CD4-positive, alpha-beta T cell (primary cell): ENCODE results near the gene BEND5. TPM values are rescaled to one million over a fixed set of nuclear protein-coding genes. Genes with fewer than 3 reads are reported as not detected.

Source experiments
- ATAC-seq: fragments of 200-7000 bp; cut with Tn5 transposase; one replicate; pipeline ENCODE4 v1.10.0; 2022; ENCODE audit warnings: mild to moderate bottlenecking; ENCODE audit not compliant: poor library complexity
- CTCF ChIA-PET: fragments of 350-600 bp; sonication (Branson Sonifier 250); formaldehyde crosslinking; loops from one replicate; lab custom pipeline; 2021; ENCODE audit warnings: antibody characterized with exemption, inconsistent platforms; lab: Charles Lee
- POLR2A ChIA-PET: fragments of 350-600 bp; sonication (Branson Sonifier 250); formaldehyde crosslinking; loops from one replicate; lab custom pipeline; 2021; ENCODE audit warnings: antibody characterized with exemption, inconsistent platforms; lab: Charles Lee
- DNase-seq, 14 experiments: peaks; one replicate each; pipeline ENCODE4 v3.0.0-alpha.2; 2013 to 2020; ENCODE audit warnings: mixed read lengths in 2 of 14
- H3K27ac ChIP-seq, 2 donors: one replicate each; pipeline versions ENCODE4 v1.5.1 to v1.7.0; 2013; ENCODE audit warnings: low read length in 2 of 2, low read depth in 1 of 2, mild to moderate bottlenecking in 1 of 2
- H3K27me3 ChIP-seq, 2 experiments: 1 replicate in 1 of 2; 2 replicates in 1 of 2; pipeline versions ENCODE4 v1.6.1 to v1.7.0; 2013; ENCODE audit warnings: low read length in 2 of 2, control low read depth in 1 of 2, mild to moderate bottlenecking in 1 of 2, moderate library complexity in 1 of 2; ENCODE audit not compliant: insufficient read depth in 2 of 2, control insufficient read depth in 1 of 2
- H3K36me3 ChIP-seq: one replicate; pipeline ENCODE4 v1.6.1; 2013; ENCODE audit warnings: low read length, control low read depth; ENCODE audit not compliant: insufficient read depth
- H3K4me1 ChIP-seq: one replicate; pipeline ENCODE4 v1.6.1; 2013; ENCODE audit warnings: low read length, control low read depth; ENCODE audit not compliant: insufficient read depth
- H3K4me3 ChIP-seq: one replicate; pipeline ENCODE4 v1.5.1; 2013; ENCODE audit warnings: mild to moderate bottlenecking, low read length, moderate library complexity
- H3K9me3 ChIP-seq, 2 experiments: 1 replicate in 1 of 2; 2 replicates in 1 of 2; pipeline versions ENCODE4 v1.6.1 to v1.7.0; 2013; ENCODE audit warnings: low read length in 2 of 2, mild to moderate bottlenecking in 2 of 2, control low read depth in 1 of 2, moderate library complexity in 1 of 2; ENCODE audit not compliant: control insufficient read depth in 1 of 2, insufficient read depth in 1 of 2
- H3K27ac Mint-ChIP-seq: one replicate; pipeline ENCODE4 v1.8.0; 2020; ENCODE audit warnings: mixed read lengths
- H3K27me3 Mint-ChIP-seq: one replicate; pipeline ENCODE4 v1.8.0; 2021; ENCODE audit warnings: mixed read lengths
- H3K36me3 Mint-ChIP-seq: one replicate; pipeline ENCODE4 v1.8.0; 2021; ENCODE audit warnings: low read depth, mixed read lengths
- H3K4me1 Mint-ChIP-seq: one replicate; pipeline ENCODE4 v1.8.0; 2021; ENCODE audit warnings: low read depth, mixed read lengths
- H3K4me3 Mint-ChIP-seq: one replicate; pipeline ENCODE4 v1.8.0; 2020; ENCODE audit warnings: mild to moderate bottlenecking, mixed read lengths
- H3K9me3 Mint-ChIP-seq: one replicate; pipeline ENCODE4 v1.8.0; 2020; ENCODE audit warnings: mixed read lengths
- intact Hi-C, 2 experiments: fragments of 100-400 bp; cut with DNase I in 1 of 2; cut with micrococcal nuclease in 1 of 2; formaldehyde crosslinking; loops; one replicate each; pipeline versions ENCODE4 v1.15.1 to v1.9.0; 2023 to 2025; cut with DNase I, micrococcal nuclease
- total RNA-seq, 174 experiments: library from RNA in 2 of 174; stranded (reverse) in 2 of 174; gene quantifications; one replicate each; pipeline ENCODE4 v1.2.3 and lab custom pipeline; 2021 to 2026
- TF ChIP-seq, protein P1 (sequence below): fragments of 200-600 bp; IDR thresholded peaks from one replicate; pipeline ENCODE4 v1.8.0; 2022; ENCODE audit warnings: antibody characterized with exemption, mild to moderate bottlenecking

BEND5 gene
- total RNA-seq, 2 experiments from 2014 or later = 5.6 to 5.7 TPM

DNA sequence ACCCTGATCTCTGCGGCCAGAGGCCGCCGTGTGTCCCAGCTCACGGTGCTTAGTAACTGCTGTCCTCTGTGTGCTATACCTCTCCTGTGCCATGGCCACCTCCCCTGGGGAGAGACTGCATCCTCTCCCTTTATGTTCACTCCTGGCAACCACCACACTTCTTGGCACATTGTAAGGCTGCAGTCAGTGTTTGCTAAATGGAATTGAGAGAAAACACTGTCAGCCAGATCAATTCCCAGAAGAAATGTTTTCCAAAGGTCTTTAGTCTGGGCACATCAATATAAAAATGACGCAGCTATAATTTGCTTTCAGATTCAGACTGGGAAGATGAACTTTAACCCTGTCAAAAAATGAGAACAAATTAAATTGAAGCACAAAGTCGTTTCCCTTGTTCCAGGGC lies 96.8 kb downstream of the BEND5 start:
- Mint-ChIP-seq H3K4me3 (no peak overlapping the region), H3K27ac (no peak overlapping the region), H3K9me3 (no peaks in the 10 kb centered on the region), H3K36me3 (no peaks in the 10 kb centered on the region), H3K4me1 (no peaks in the 10 kb centered on the region), H3K27me3 (peaks cover 14% of the 10 kb centered on the region)
- H3K27ac ChIP-seq = no peak overlapping the region
- ATAC-seq (no peak), DNase-seq (no peak)
- ChIA-PET POLR2A (no interaction called here), CTCF (no interaction called here)
- TF ChIP-seq, protein P1, sequence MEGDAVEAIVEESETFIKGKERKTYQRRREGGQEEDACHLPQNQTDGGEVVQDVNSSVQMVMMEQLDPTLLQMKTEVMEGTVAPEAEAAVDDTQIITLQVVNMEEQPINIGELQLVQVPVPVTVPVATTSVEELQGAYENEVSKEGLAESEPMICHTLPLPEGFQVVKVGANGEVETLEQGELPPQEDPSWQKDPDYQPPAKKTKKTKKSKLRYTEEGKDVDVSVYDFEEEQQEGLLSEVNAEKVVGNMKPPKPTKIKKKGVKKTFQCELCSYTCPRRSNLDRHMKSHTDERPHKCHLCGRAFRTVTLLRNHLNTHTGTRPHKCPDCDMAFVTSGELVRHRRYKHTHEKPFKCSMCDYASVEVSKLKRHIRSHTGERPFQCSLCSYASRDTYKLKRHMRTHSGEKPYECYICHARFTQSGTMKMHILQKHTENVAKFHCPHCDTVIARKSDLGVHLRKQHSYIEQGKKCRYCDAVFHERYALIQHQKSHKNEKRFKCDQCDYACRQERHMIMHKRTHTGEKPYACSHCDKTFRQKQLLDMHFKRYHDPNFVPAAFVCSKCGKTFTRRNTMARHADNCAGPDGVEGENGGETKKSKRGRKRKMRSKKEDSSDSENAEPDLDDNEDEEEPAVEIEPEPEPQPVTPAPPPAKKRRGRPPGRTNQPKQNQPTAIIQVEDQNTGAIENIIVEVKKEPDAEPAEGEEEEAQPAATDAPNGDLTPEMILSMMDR = no peak
- no peaks in the 10 kb centered on the region for H3K36me3 ChIP-seq
- H3K4me1 ChIP-seq = no peaks in the 10 kb centered on the region
- no peak overlapping the region for H3K4me3 ChIP-seq
- peaks cover 0 to 3% of the 10 kb centered on the region in 2 experiments for H3K27me3 ChIP-seq
- intact Hi-C loops = loop anchor here in 1 of 2 experiments (5.0 to 10.0 kb wide), 2 partner anchors 137 to 1665 kb away; no protein-coding TSS in a partner anchor
- H3K9me3 ChIP-seq = no peaks in the 10 kb centered on the region

DNA sequence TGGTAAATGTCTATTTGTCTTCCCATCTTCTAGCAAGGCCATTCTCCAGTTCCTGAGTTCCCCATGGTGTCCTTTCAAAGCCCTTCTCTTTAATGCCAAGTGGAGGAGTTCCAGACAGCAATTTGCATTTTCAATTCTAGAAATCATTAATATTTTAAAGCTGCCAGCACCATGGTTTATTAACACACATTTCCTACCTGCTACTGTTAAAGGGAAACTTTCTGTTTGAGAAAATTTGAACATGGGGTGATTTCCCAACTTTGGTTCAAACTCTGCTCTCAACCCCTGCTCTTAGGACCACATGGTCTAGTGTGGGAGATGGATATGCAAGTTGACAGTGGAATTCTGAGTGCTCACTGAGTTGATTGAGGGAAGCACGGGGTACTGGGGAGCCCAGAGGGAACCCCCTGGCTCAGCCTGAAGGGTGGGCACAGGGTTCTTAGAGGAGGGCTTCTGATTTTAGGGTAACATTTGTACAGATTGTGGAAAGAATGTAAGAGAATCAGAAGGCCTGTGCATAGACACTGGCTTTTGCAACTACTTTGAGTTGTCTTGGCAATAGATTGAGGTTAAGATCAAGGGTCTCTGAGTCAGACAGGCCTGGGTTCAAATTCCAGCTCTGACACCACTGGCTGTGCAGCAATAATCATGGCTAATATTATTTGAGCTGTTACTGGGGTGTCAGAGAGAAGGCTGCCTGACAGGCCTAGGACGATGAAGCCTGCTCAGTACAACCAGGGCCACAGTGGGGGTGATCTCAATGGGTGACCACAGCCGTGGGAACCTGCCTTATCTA lies 97.8 kb downstream of the BEND5 start:
- no peak for ATAC-seq
- H3K4me1 ChIP-seq = no peaks in the 10 kb centered on the region
- DNase-seq = no peak
- ChIA-PET CTCF (no interaction called here), POLR2A (no interaction called here)
- peaks cover 0 to 6% of the 10 kb centered on the region in 2 experiments for H3K27me3 ChIP-seq
- H3K36me3 ChIP-seq = no peaks in the 10 kb centered on the region
- intact Hi-C loops = loop anchor here in 1 of 2 experiments (5.0 to 10.0 kb wide), 2 partner anchors 138 to 1666 kb away; no protein-coding TSS in a partner anchor
- H3K27ac Mint-ChIP-seq = no peak overlapping the region
- H3K36me3 Mint-ChIP-seq = no peaks in the 10 kb centered on the region
- H3K9me3 ChIP-seq = no peaks in the 10 kb centered on the region
- no peak overlapping the region for H3K27ac ChIP-seq
- TF ChIP-seq, protein P1 = no peak
- H3K4me3 ChIP-seq = no peak overlapping the region
- H3K27me3 Mint-ChIP-seq = peaks cover 24% of the 10 kb centered on the region
- H3K4me3 Mint-ChIP-seq = no peak overlapping the region
- no peaks in the 10 kb centered on the region for H3K9me3 Mint-ChIP-seq
- no peaks in the 10 kb centered on the region for H3K4me1 Mint-ChIP-seq
